Measurements from ENCODE around the gene HRG.

HRG gene, protein sequence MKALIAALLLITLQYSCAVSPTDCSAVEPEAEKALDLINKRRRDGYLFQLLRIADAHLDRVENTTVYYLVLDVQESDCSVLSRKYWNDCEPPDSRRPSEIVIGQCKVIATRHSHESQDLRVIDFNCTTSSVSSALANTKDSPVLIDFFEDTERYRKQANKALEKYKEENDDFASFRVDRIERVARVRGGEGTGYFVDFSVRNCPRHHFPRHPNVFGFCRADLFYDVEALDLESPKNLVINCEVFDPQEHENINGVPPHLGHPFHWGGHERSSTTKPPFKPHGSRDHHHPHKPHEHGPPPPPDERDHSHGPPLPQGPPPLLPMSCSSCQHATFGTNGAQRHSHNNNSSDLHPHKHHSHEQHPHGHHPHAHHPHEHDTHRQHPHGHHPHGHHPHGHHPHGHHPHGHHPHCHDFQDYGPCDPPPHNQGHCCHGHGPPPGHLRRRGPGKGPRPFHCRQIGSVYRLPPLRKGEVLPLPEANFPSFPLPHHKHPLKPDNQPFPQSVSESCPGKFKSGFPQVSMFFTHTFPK

GRCh38 chr3:186665625-186666188 is at the start of gene HRG:
TSS of gene HRG (plus strand) at chr3:186666014. CDS start at chr3:186666032, 18 bp downstream.
- no peak for TF ChIP-seq CTCF (IDR thresholded peaks at IDR 0.05)
- Histone ChIP-seq H3K27ac (no peak within 1 kb of the TSS), H3K4me3 (no peak within 1 kb of the TSS)
- DNase-seq (ENCODE audit: low spot score), result no peak

GRCh38 chr3:186616299-186616617 is 49.6 kb upstream of the HRG start:
- H3K4me3 ChIP-seq, result no peak overlapping the region
- no peak overlapping the region for H3K27ac ChIP-seq
- no peak for TF ChIP-seq CTCF (IDR thresholded peaks at IDR 0.05)
- DNase-seq (ENCODE audit: low spot score), result no peak

GRCh38 chr3:186617036-186617946 is 48.5 kb upstream of the HRG start:
- peak; percentile 79 for DNase-seq (ENCODE audit: low spot score)
- TF ChIP-seq CTCF (IDR thresholded peaks at IDR 0.05), result peak; percentile 75
- Histone ChIP-seq H3K27ac (no peak overlapping the region), H3K4me3 (peak overlapping the region; percentile 43)

DNA sequence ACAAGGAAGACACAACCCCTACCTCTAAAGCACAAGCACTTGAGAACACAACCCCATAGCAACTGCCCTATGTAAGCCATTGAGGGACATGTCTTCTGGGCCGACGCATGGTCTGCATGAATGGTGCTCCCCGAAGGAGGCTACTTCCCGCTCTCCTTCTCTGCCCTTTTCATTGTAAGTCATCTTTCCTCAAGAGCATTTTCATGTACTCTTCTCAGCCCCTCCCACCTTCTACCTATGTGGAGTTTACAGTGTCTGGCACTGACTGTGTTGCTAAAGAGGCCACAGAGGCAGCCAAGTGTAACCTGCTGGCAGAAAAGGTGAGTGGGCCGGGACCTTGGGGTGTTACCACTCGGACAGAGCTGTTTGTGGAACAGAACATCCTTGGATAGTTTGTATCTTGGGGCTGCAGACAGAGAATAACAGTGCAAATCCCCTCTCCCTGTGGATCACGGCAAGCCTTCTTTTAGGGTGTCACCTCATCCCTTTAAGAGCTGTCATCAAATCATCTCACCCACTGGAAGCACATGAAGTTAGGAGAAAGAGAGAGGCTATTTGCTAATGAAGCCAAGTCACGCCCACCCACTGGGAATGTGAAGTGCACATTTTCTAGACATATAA is 47.4 kb upstream of the HRG start:
- Histone ChIP-seq H3K4me3 (no peak overlapping the region), H3K27ac (no peak overlapping the region)
- no peak for DNase-seq (ENCODE audit: low spot score)
- no peak for TF ChIP-seq CTCF (IDR thresholded peaks at IDR 0.05)

GRCh38 chr3:186619787-186620212 is 46.0 kb upstream of the HRG start:
- TF ChIP-seq CTCF (IDR thresholded peaks at IDR 0.05), result no peak
- DNase-seq (ENCODE audit: low spot score), result no peak
- Histone ChIP-seq H3K27ac (no peak overlapping the region), H3K4me3 (no peak overlapping the region)

DNA sequence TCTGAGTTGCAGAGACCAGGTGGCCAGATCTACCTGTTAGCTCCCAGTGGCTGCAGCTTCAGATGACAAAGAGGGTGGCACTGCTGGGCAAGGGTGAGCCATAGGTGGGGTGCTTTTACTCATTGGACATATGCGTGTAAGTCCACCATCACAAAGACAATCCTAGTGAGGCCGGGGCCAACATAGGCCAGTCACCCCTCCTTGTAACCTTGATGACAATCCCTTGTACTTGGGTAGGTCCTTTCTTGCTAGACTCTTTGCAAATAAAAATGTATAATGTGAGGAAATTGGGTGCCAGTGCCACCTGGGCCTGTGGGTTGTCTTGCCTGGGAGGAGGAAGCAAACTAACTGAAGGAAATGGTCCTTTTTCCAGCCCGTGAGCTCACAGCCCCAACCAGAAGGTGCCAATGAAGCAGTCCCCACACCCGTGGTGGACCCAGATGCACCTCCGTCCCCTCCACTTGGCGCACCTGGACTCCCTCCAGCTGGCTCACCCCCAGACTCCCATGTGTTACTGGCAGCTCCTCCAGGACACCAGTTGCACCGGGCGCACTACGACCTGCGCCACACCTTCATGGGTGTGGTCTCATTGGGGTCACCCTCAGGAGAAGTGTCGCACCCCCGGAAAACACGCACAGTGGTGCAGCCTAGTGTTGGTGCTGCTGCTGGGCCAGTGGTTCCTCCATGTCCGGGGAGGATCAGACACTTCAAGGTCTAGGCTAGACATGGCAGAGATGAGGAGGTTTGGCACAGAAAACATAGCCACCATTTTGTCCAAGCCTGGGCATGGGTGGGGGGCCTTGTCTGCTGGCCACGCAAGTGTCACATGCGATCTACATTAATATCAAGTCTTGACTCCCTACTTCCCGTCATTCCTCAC is 45.4 kb upstream of the HRG start:
- no peak for TF ChIP-seq CTCF (IDR thresholded peaks at IDR 0.05)
- no peak for DNase-seq (ENCODE audit: low spot score)
- no peak overlapping the region for H3K27ac ChIP-seq
- H3K4me3 ChIP-seq, result no peak overlapping the region
